ENCODE data around the gene SLC6A19.

SLC6A19 gene

GRCh38 chr5:1181451-1182359 is 19.7 kb upstream of the SLC6A19 start:
- DNase-seq: no peak

GRCh38 chr5:1182360-1182632 is 19.1 kb upstream of the SLC6A19 start:
- DNase-seq: no peak

GRCh38 chr5:1182633-1183423 is 18.6 kb upstream of the SLC6A19 start:
- no peak for DNase-seq

- DNase-seq: no peak
Measured at GRCh38 chr5:1183424-1184162, 17.8 kb upstream of the SLC6A19 start.

- DNase-seq: no peak
Measured at GRCh38 chr5:1184163-1184470, 17.3 kb upstream of the SLC6A19 start.

- no peak for DNase-seq
Measured at GRCh38 chr5:1184481-1184880, 16.9 kb upstream of the SLC6A19 start.

GRCh38 chr5:1185038-1185627 is 16.3 kb upstream of the SLC6A19 start:
- DNase-seq: no peak

- no peak for DNase-seq
Measured at GRCh38 chr5:1185629-1186350, 15.6 kb upstream of the SLC6A19 start.

GRCh38 chr5:1186351-1187233 is 14.8 kb upstream of the SLC6A19 start:
- no peak for DNase-seq

GRCh38 chr5:1187234-1187949 is 14.0 kb upstream of the SLC6A19 start:
- DNase-seq: no peak

- no peak for DNase-seq
Measured at GRCh38 chr5:1187950-1188334, 13.5 kb upstream of the SLC6A19 start.

- no peak for DNase-seq
Measured at GRCh38 chr5:1188464-1188863, 12.9 kb upstream of the SLC6A19 start.

GRCh38 chr5:1189269-1189668 is 12.1 kb upstream of the SLC6A19 start:
- no peak for DNase-seq

GRCh38 chr5:1190278-1190677 is 11.1 kb upstream of the SLC6A19 start:
- DNase-seq: no peak

GRCh38 chr5:1190837-1191239 is 10.6 kb upstream of the SLC6A19 start:
- DNase-seq: no peak

GRCh38 chr5:1192971-1193590 is 8.3 kb upstream of the SLC6A19 start:
- no peak for DNase-seq

- DNase-seq: no peak
Measured at GRCh38 chr5:1193591-1193985, 7.8 kb upstream of the SLC6A19 start.

GRCh38 chr5:1194378-1194777 is 7.0 kb upstream of the SLC6A19 start:
- DNase-seq: no peak

- no peak for DNase-seq
Measured at GRCh38 chr5:1195439-1195838, 6.0 kb upstream of the SLC6A19 start.

- DNase-seq: no peak
Measured at GRCh38 chr5:1195916-1196315, 5.5 kb upstream of the SLC6A19 start.

- DNase-seq: no peak
Measured at GRCh38 chr5:1196562-1196961, 4.8 kb upstream of the SLC6A19 start.

Measured in femur (tissue), 1 donor.